ENCODE data around the gene CATSPER3. TPM values are rescaled to one million over a fixed set of nuclear protein-coding genes. Genes with fewer than 3 reads are reported as not detected.

CATSPER3 gene
- total RNA-seq, 1 experiment from 2014 or later, result 1.9 TPM

DNA sequence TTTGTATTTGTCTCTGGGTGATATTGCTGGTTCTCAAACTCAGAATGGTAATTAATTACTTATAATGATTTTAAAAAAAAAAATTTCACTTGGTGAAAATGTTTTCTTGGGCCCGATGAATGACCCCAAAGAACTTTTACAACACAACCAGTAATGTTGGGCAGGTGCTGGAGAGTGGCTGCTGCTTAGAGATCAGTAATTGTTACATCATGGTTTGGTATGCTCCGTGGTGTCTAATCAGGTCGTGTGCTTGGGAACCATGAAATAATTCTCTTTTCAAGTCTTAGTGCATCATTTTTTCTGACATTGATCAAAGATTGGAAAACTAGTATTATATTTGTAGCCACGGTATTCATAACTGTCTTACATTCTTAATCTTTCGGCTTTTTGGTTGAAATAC is 33.5 kb upstream of the CATSPER3 start:
- Mint-ChIP-seq H3K27ac (ENCODE audit: low read depth, unreplicated experiment) (no peak overlapping the region), H3K4me1 (ENCODE audit: insufficient read depth, unreplicated experiment) (no peaks in the 10 kb centered on the region), H3K9me3 (ENCODE audit: unreplicated experiment) (no peaks in the 10 kb centered on the region), H3K27me3 (ENCODE audit: insufficient read depth, unreplicated experiment) (no peaks in the 10 kb centered on the region), H3K4me3 (ENCODE audit: unreplicated experiment) (no peak overlapping the region), H3K36me3 (ENCODE audit: insufficient read depth, unreplicated experiment) (peaks cover 47% of the 10 kb centered on the region)
- ChIA-PET CTCF (interaction anchor here (0.7 to 3.3 kb wide), 2 partner anchors 16 to 17 kb away, joined by 3 to 21 read pairs; no protein-coding TSS in a partner anchor), POLR2A (interaction anchor here (0.6 to 1.0 kb wide), 2 partner anchors 29 to 1093 kb away, joined by 3 read pairs; no protein-coding TSS in a partner anchor)
- intact Hi-C loops (cut with micrococcal nuclease), result no loop called here
- TF ChIP-seq, protein P1, sequence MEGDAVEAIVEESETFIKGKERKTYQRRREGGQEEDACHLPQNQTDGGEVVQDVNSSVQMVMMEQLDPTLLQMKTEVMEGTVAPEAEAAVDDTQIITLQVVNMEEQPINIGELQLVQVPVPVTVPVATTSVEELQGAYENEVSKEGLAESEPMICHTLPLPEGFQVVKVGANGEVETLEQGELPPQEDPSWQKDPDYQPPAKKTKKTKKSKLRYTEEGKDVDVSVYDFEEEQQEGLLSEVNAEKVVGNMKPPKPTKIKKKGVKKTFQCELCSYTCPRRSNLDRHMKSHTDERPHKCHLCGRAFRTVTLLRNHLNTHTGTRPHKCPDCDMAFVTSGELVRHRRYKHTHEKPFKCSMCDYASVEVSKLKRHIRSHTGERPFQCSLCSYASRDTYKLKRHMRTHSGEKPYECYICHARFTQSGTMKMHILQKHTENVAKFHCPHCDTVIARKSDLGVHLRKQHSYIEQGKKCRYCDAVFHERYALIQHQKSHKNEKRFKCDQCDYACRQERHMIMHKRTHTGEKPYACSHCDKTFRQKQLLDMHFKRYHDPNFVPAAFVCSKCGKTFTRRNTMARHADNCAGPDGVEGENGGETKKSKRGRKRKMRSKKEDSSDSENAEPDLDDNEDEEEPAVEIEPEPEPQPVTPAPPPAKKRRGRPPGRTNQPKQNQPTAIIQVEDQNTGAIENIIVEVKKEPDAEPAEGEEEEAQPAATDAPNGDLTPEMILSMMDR (IDR thresholded peaks at IDR 0.05; ENCODE audit: unreplicated experiment), result no peak
- DNase-seq (ENCODE audit: unreplicated experiment), result no peak
- BruUV-seq (replicated peaks), result no TSS peak

DNA sequence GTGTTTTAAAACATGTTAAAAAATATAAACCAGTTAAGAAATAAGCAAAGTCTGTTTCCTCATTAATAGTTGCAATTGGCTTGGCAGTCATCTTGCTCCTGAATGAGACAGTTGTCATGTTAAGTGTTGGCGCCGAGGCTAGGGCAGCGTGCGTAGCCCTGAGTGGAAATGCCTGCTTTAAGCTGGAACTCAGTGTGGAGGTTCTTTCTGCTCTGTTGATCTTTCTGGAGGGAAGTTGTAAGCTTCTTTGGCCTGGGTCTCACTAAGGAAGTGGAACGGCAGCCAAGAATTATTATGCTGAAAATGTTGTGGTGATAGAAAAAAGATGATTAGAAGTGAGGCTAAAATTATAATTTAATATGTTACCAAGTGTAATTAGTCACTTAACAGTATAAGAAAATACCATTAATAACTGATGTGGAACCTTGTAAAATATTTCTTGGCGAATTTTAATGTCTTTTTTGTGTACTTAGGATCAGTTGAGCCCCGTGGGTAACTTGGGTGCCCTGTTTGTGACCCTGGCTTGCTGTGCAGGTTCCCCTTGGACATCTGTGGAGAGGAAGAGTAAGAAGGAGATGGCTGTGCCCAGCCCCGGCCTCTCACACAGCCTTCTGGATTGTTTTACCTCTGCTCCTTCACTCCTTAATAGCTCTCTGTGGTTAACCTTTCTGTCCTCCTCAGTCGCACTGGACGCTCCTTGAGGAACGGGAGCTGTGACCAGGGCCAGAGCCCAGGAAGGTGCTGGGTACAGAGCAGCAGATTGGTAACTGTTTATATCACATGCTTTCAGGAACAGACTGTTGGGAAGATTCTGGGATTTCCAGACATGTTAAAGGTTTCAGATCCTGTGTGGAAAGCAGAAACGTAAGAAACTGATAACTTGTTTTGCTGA is 31.8 kb upstream of the CATSPER3 start:
- no peak overlapping the region for H3K27ac Mint-ChIP-seq (ENCODE audit: low read depth, unreplicated experiment)
- POLR2A ChIA-PET, result no interaction called here
- no peaks in the 10 kb centered on the region for H3K9me3 Mint-ChIP-seq (ENCODE audit: unreplicated experiment)
- BruUV-seq (replicated peaks), result no TSS peak
- H3K36me3 Mint-ChIP-seq (ENCODE audit: insufficient read depth, unreplicated experiment), result peaks cover 65% of the 10 kb centered on the region
- TF ChIP-seq, protein P1 (IDR thresholded peaks at IDR 0.05; ENCODE audit: unreplicated experiment), result no peak
- DNase-seq (ENCODE audit: unreplicated experiment), result no peak
- no peaks in the 10 kb centered on the region for H3K4me1 Mint-ChIP-seq (ENCODE audit: insufficient read depth, unreplicated experiment)
- intact Hi-C loops (cut with micrococcal nuclease), result no loop called here
- H3K4me3 Mint-ChIP-seq (ENCODE audit: unreplicated experiment), result no peak overlapping the region
- CTCF ChIA-PET, result interaction anchor here (1.4 to 2.3 kb wide), 2 partner anchors 19 to 256 kb away, joined by 3 to 10 read pairs; no protein-coding TSS in a partner anchor
- no peaks in the 10 kb centered on the region for H3K27me3 Mint-ChIP-seq (ENCODE audit: insufficient read depth, unreplicated experiment)

DNA sequence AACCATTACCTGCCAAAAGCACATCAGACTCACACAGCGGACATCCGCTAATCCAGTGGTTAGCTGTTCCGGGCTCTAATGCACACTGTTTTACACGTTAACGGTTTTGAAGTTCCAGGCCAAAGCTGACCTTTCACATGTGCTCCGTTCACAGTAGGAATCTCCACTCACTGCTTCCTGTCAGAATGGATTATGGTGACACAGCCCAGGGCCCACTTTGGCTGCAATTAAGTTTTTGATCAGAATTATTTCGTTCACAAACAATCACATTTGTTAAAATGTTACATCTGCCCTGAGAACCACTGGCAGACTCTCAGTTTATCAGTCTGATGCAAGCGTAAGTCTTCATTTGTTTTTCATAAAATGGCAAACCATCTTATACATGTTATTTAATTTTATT is 30.2 kb upstream of the CATSPER3 start:
- no TSS peak for BruUV-seq (replicated peaks)
- CTCF ChIA-PET, result interaction anchor here (1.4 kb wide), 1 partner anchor 20 kb away, joined by 3 read pairs; no protein-coding TSS in a partner anchor
- Mint-ChIP-seq H3K27me3 (ENCODE audit: insufficient read depth, unreplicated experiment) (no peaks in the 10 kb centered on the region), H3K9me3 (ENCODE audit: unreplicated experiment) (no peaks in the 10 kb centered on the region), H3K27ac (ENCODE audit: low read depth, unreplicated experiment) (no peak overlapping the region), H3K36me3 (ENCODE audit: insufficient read depth, unreplicated experiment) (peaks cover 63% of the 10 kb centered on the region), H3K4me3 (ENCODE audit: unreplicated experiment) (no peak overlapping the region), H3K4me1 (ENCODE audit: insufficient read depth, unreplicated experiment) (no peaks in the 10 kb centered on the region)
- POLR2A ChIA-PET, result no interaction called here
- no peak for DNase-seq (ENCODE audit: unreplicated experiment)
- TF ChIP-seq, protein P1 (IDR thresholded peaks at IDR 0.05; ENCODE audit: unreplicated experiment), result no peak
- intact Hi-C loops (cut with micrococcal nuclease), result no loop called here

DNA sequence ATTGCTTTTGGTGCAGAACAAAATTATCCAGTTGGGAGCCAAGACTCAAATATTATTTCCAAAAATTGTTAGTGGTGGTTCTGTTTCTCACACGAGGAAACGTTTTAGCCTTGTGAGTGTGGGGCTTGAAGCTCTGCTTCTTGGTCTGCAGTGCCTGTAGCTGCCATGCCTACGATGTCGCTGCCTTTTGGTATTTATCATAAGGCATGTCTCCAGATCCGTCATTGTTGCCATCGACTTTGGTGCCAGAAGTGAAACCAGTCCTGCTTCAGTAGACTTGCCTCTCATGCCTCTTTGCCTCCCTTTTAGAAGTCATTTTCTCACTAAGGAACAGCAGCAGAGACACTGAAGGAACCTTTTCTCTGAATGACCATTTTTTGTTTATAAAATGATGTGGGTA is 29.7 kb upstream of the CATSPER3 start:
- H3K36me3 Mint-ChIP-seq (ENCODE audit: insufficient read depth, unreplicated experiment), result peaks cover 58% of the 10 kb centered on the region
- H3K4me3 Mint-ChIP-seq (ENCODE audit: unreplicated experiment), result no peak overlapping the region
- no peaks in the 10 kb centered on the region for H3K4me1 Mint-ChIP-seq (ENCODE audit: insufficient read depth, unreplicated experiment)
- ChIA-PET POLR2A (no interaction called here), CTCF (interaction anchor here (0.6 kb wide), 1 partner anchor 10 kb away, joined by 3 read pairs; no protein-coding TSS in a partner anchor)
- no peaks in the 10 kb centered on the region for H3K27me3 Mint-ChIP-seq (ENCODE audit: insufficient read depth, unreplicated experiment)
- no peaks in the 10 kb centered on the region for H3K9me3 Mint-ChIP-seq (ENCODE audit: unreplicated experiment)
- no TSS peak for BruUV-seq (replicated peaks)
- TF ChIP-seq, protein P1 (IDR thresholded peaks at IDR 0.05; ENCODE audit: unreplicated experiment), result no peak
- no peak overlapping the region for H3K27ac Mint-ChIP-seq (ENCODE audit: low read depth, unreplicated experiment)
- DNase-seq (ENCODE audit: unreplicated experiment), result no peak
- intact Hi-C loops (cut with micrococcal nuclease), result no loop called here
